OCI-LY3 (cell line): ENCODE measurements around the gene PDCD6IP.
A peak's percentile ranks its signal among the peaks of the same experiment; 100 is the strongest.

Experiments
- H2AFZ ChIP-seq: fragments of 200-600, 300-600 bp; shearing (Covaris generic); 2 replicates; pipeline ENCODE4 v1.6.0; 2014; ENCODE audit warnings: antibody characterized with exemption, low read depth, low read length
- H3K27ac ChIP-seq: fragments of 200-600, 300-600 bp; sonication (generic); 2 replicates; pipeline ENCODE4 v1.5.1; 2014; ENCODE audit warnings: mild to moderate bottlenecking, low read length, moderate library complexity, mixed read lengths
- H3K27me3 ChIP-seq: fragments of 200-600, 300-600 bp; sonication (generic); 2 replicates; pipeline ENCODE4 v1.6.1; 2014; ENCODE audit warnings: low read depth, low read length, mixed read lengths
- H3K36me3 ChIP-seq: fragments of 200-600, 300-600 bp; sonication (generic); replicated peaks from 2 replicates; pipeline ENCODE3; 2014; ENCODE audit warnings: low read depth, low read length, mixed read lengths
- H3K4me1 ChIP-seq: fragments of 300-600, 200-600 bp; sonication (generic); 2 replicates; pipeline ENCODE4 v1.6.1; 2014; ENCODE audit warnings: low read length, mixed read lengths
- H3K4me2 ChIP-seq: fragments of 200-600, 300-600 bp; sonication (generic); 2 replicates; pipeline ENCODE4 v1.6.1; 2014; ENCODE audit warnings: low read length, mixed read lengths
- H3K4me3 ChIP-seq: fragments of 300-600, 200-600 bp; sonication (generic); 2 replicates; pipeline ENCODE4 v1.5.1; 2014; ENCODE audit warnings: antibody characterized with exemption, mild to moderate bottlenecking, low read length, moderate library complexity
- H3K79me2 ChIP-seq: fragments of 300-600, 200-600 bp; shearing (Covaris generic); 2 replicates; pipeline ENCODE4 v1.6.1; 2014; ENCODE audit warnings: mild to moderate bottlenecking, low read length, mixed read lengths
- H3K9ac ChIP-seq: fragments of 300-600, 200-600 bp; shearing (Covaris generic); 2 replicates; pipeline ENCODE4 v1.6.0; 2014; ENCODE audit warnings: mild to moderate bottlenecking, low read length, moderate library complexity
- H3K9me3 ChIP-seq: fragments of 200-600, 300-600 bp; shearing (Covaris generic); 2 replicates; pipeline ENCODE4 v1.6.1; 2014; ENCODE audit warnings: low read length, mixed read lengths; ENCODE audit not compliant: insufficient read depth
- H4K20me1 ChIP-seq: fragments of 200-600, 300-600 bp; sonication (generic); 2 replicates; pipeline ENCODE4 v1.6.1; 2016; ENCODE audit warnings: low read length, mixed read lengths; ENCODE audit not compliant: insufficient read depth
- EZH2phosphoT487 ChIP-seq: fragments of 200-600 bp; shearing (Covaris generic); IDR thresholded peaks from 2 replicates; pipeline ENCODE4 v1.6.1; 2018; ENCODE audit warnings: antibody characterized with exemption, mixed run types, low read depth
- TF ChIP-seq, protein P1 (sequence below): fragments of 200-600, 300-600 bp; sonication (generic); IDR thresholded peaks from 2 replicates; pipeline ENCODE4 v1.5.1; 2014; ENCODE audit warnings: antibody characterized with exemption, low read length, low read depth

Gene PDCD6IP

DNA sequence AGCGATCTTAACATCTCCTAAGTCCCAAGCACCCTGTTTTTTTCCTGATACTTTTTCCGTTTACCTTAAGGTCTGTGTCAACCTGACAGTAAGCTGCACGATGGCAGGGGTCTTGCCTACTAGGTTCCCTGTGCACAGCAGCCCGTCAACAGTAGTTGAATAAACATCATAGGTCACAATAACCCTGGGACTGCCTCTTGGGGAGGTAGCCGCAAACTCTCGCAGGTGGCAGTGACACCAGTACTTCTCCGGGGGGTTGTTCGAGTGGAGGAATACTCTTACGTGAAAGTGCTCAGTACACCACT is 365 bp upstream of the PDCD6IP start:
- no peak for TF ChIP-seq EZH2phosphoT487
- TF ChIP-seq, protein P1, sequence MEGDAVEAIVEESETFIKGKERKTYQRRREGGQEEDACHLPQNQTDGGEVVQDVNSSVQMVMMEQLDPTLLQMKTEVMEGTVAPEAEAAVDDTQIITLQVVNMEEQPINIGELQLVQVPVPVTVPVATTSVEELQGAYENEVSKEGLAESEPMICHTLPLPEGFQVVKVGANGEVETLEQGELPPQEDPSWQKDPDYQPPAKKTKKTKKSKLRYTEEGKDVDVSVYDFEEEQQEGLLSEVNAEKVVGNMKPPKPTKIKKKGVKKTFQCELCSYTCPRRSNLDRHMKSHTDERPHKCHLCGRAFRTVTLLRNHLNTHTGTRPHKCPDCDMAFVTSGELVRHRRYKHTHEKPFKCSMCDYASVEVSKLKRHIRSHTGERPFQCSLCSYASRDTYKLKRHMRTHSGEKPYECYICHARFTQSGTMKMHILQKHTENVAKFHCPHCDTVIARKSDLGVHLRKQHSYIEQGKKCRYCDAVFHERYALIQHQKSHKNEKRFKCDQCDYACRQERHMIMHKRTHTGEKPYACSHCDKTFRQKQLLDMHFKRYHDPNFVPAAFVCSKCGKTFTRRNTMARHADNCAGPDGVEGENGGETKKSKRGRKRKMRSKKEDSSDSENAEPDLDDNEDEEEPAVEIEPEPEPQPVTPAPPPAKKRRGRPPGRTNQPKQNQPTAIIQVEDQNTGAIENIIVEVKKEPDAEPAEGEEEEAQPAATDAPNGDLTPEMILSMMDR, result no peak
- Histone ChIP-seq H4K20me1 (peaks cover 21% of the 10 kb centered on the region), H3K27me3 (peaks cover 5% of the 10 kb centered on the region; the same call in 1 of the 2 replicates), H3K27ac (no peak overlapping the region), H3K4me3 (peak overlapping the region; percentile 80), H2AFZ (peak overlapping the region; percentile 92), H3K79me2 (peaks cover 44% of the 10 kb centered on the region), H3K4me1 (peaks cover 16% of the 10 kb centered on the region), H3K4me2 (peak overlapping the region; percentile 77), H3K9me3 (no peaks in the 10 kb centered on the region), H3K9ac (peak overlapping the region; percentile 71), H3K36me3 (peaks cover 5% of the 10 kb centered on the region)

DNA sequence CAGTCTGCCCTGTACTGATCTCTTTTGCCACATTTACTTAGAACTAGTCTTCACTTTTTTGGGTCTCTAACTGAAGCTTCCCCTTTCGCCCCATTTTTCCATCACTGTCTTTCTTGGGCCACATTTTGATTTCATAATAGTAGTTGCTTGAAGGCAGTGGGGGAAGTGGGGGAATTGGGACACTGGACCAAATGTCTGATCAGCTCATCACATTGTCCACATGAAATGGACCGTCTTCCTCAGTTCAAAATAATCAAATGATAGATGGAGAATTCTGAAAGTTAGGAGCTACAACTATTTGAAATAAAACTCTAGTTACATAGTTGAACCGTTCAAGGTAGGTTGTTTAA is 747 bp downstream of the PDCD6IP start:
- Histone ChIP-seq H3K9ac (peak overlapping the region; percentile 71), H3K27me3 (no peaks in the 10 kb centered on the region), H3K4me1 (peaks cover 12% of the 10 kb centered on the region), H2AFZ (no peak overlapping the region), H3K36me3 (peaks cover 16% of the 10 kb centered on the region), H3K4me3 (peak overlapping the region; percentile 80), H3K27ac (0 out of 2 replicates have a peak overlapping the region, but pooled peaks have one; percentile 51), H4K20me1 (peaks cover 24% of the 10 kb centered on the region), H3K4me2 (peak overlapping the region; percentile 88), H3K79me2 (peaks cover 55% of the 10 kb centered on the region), H3K9me3 (no peaks in the 10 kb centered on the region)
- TF ChIP-seq EZH2phosphoT487, result no peak
- TF ChIP-seq, protein P1, result no peak

DNA sequence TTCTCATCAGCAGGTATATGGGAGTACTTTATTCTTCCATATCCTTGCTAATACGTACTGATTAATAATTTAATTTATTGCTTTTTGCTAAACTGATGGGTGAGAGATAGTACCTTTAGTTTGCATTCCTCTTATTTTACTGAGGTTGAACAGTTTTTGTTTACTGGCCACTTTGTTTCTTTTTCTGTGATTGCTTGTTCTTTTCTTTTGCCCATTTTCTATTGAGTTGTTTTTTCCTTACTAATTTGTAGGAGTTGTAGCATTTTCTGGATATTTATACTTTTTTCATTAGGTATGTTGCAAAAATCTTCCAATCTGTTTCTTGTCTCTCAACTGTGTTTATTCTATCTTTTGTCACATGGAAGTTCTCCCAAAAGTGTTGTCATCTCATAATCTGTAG is 4.8 kb downstream of the PDCD6IP start:
- Histone ChIP-seq H3K27ac (no peak overlapping the region), H3K27me3 (no peaks in the 10 kb centered on the region), H3K79me2 (peaks cover 92% of the 10 kb centered on the region), H3K36me3 (peaks cover 22% of the 10 kb centered on the region), H4K20me1 (peaks cover 52% of the 10 kb centered on the region), H3K4me2 (no peak overlapping the region), H2AFZ (no peak overlapping the region), H3K9me3 (no peaks in the 10 kb centered on the region), H3K4me1 (peaks cover 5% of the 10 kb centered on the region; the same call in 1 of the 2 replicates), H3K9ac (no peak overlapping the region), H3K4me3 (no peak overlapping the region)
- no peak for TF ChIP-seq EZH2phosphoT487
- TF ChIP-seq, protein P1, result no peak

DNA sequence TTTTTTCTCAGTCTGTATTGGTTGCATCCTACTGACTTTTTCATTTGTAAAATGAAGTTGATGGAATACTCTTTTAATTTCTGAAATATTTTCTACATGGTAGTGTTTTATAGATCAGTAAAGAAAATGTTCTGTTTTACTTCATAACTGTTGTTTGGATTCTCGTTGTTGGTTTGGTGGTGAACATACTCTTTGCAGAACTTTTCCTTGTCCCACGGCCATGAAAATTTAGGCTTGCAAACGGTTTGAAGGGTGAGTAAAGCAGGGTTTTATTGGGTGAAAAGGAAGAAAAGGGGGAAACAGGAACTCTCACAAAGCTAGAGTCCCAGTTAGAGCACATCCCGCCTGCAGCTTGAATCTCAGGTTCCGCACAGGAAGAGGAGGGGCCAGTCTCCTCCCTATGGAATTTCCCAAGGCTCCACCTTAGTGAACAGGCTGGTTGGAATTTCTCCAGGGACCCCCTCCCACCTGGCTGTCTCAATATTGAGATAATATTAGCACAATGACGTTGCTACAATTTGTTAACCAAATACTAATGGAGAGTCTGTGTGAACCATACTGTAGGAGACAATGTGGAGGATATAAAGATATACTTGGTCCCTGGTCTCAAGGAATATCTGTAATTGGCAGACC is 5.6 kb downstream of the PDCD6IP start:
- Histone ChIP-seq H3K79me2 (peaks cover 94% of the 10 kb centered on the region), H3K4me1 (peaks cover 5% of the 10 kb centered on the region; the same call in 1 of the 2 replicates), H3K27ac (no peak overlapping the region), H2AFZ (no peak overlapping the region), H3K36me3 (peaks cover 22% of the 10 kb centered on the region), H3K27me3 (no peaks in the 10 kb centered on the region), H3K9me3 (no peaks in the 10 kb centered on the region), H3K9ac (no peak overlapping the region), H4K20me1 (peaks cover 59% of the 10 kb centered on the region), H3K4me2 (no peak overlapping the region), H3K4me3 (no peak overlapping the region)
- no peak for TF ChIP-seq EZH2phosphoT487
- TF ChIP-seq, protein P1, result no peak
